Duodenal mucosa (tissue), 2 donors: ENCODE measurements around the gene PNPO.

Source experiments
- H3K27ac ChIP-seq: one replicate; pipeline ENCODE4 v1.7.0; 2013; ENCODE audit warnings: low read depth, low read length
- H3K27me3 ChIP-seq, 2 donors: one replicate each; pipeline ENCODE4 v1.7.0; 2013; ENCODE audit warnings: low read length in 2 of 2, control low read depth in 1 of 2; ENCODE audit not compliant: insufficient read depth in 2 of 2, control insufficient read depth in 1 of 2
- H3K36me3 ChIP-seq, 2 donors: one replicate each; pipeline ENCODE4 v1.7.0; 2013; ENCODE audit warnings: low read length in 2 of 2, control low read depth in 1 of 2; ENCODE audit not compliant: insufficient read depth in 2 of 2, control insufficient read depth in 1 of 2
- H3K4me1 ChIP-seq, 2 donors: one replicate each; pipeline ENCODE4 v1.7.0; 2013; ENCODE audit warnings: low read length in 2 of 2, control low read depth in 1 of 2; ENCODE audit not compliant: insufficient read depth in 2 of 2, control insufficient read depth in 1 of 2
- H3K4me3 ChIP-seq, 2 donors: one replicate each; pipeline ENCODE4 v1.7.0; 2013; ENCODE audit warnings: low read length in 2 of 2, low read depth in 1 of 2
- H3K9ac ChIP-seq, 2 donors: one replicate each; pipeline ENCODE4 v1.7.0; 2013; ENCODE audit warnings: low read length in 2 of 2, low read depth in 1 of 2
- H3K9me3 ChIP-seq, 2 donors: one replicate each; pipeline ENCODE4 v1.7.0; 2013; ENCODE audit warnings: low read length in 2 of 2, control low read depth in 1 of 2; ENCODE audit not compliant: control insufficient read depth in 1 of 2

Gene PNPO

GRCh38 chr17:47902039-47902744 is 39.2 kb upstream of the PNPO start:
- Histone ChIP-seq H3K9me3 (no peaks in the 10 kb centered on the region), H3K4me3 (no peak overlapping the region), H3K27ac (no peak overlapping the region), H3K27me3 (no peaks in the 10 kb centered on the region), H3K4me1 (peaks cover 6 to 12% of the 10 kb centered on the region in 2 donors), H3K9ac (no peak overlapping the region), H3K36me3 (peaks cover 0 to 13% of the 10 kb centered on the region in 2 donors)

- Histone ChIP-seq H3K4me3 (no peak overlapping the region), H3K27ac (peak overlapping the region; percentile 20), H3K27me3 (no peaks in the 10 kb centered on the region), H3K9me3 (no peaks in the 10 kb centered on the region), H3K4me1 (peaks cover 0 to 4% of the 10 kb centered on the region in 2 donors), H3K9ac (no peak overlapping the region), H3K36me3 (peaks cover 0 to 4% of the 10 kb centered on the region in 2 donors)
Measured at GRCh38 chr17:47905221-47905733, 36.1 kb upstream of the PNPO start.

- no peak overlapping the region for H3K27ac ChIP-seq
- H3K36me3 ChIP-seq = peaks cover 0 to 4% of the 10 kb centered on the region in 2 donors
- no peaks in the 10 kb centered on the region for H3K27me3 ChIP-seq
- H3K4me1 ChIP-seq = peaks cover 0 to 4% of the 10 kb centered on the region in 2 donors
- no peaks in the 10 kb centered on the region for H3K9me3 ChIP-seq
- H3K4me3 ChIP-seq = no peak overlapping the region
- H3K9ac ChIP-seq = no peak overlapping the region
Measured at GRCh38 chr17:47906443-47906842, 34.9 kb upstream of the PNPO start.

GRCh38 chr17:47907932-47908562 is 33.3 kb upstream of the PNPO start:
- peaks cover 0 to 4% of the 10 kb centered on the region in 2 donors for H3K4me1 ChIP-seq
- no peak overlapping the region for H3K27ac ChIP-seq
- H3K9ac ChIP-seq = no peak overlapping the region
- H3K4me3 ChIP-seq = no peak overlapping the region
- H3K36me3 ChIP-seq = peaks cover 0 to 4% of the 10 kb centered on the region in 2 donors
- H3K9me3 ChIP-seq = no peaks in the 10 kb centered on the region
- no peaks in the 10 kb centered on the region for H3K27me3 ChIP-seq

- Histone ChIP-seq H3K27ac (no peak overlapping the region), H3K9me3 (no peaks in the 10 kb centered on the region), H3K4me3 (no peak overlapping the region), H3K4me1 (no peaks in the 10 kb centered on the region), H3K36me3 (peaks cover 0 to 26% of the 10 kb centered on the region in 2 donors), H3K27me3 (no peaks in the 10 kb centered on the region), H3K9ac (no peak overlapping the region)
Measured at GRCh38 chr17:47913050-47913449, 28.3 kb upstream of the PNPO start.

- Histone ChIP-seq H3K36me3 (peaks cover 0 to 22% of the 10 kb centered on the region in 2 donors), H3K9me3 (no peaks in the 10 kb centered on the region), H3K27me3 (no peaks in the 10 kb centered on the region), H3K4me3 (no peak overlapping the region), H3K9ac (no peak overlapping the region), H3K4me1 (no peaks in the 10 kb centered on the region), H3K27ac (no peak overlapping the region)
Measured at GRCh38 chr17:47914306-47914948, 26.9 kb upstream of the PNPO start.

- Histone ChIP-seq H3K36me3 (peaks cover 0 to 22% of the 10 kb centered on the region in 2 donors), H3K4me1 (no peaks in the 10 kb centered on the region), H3K27ac (no peak overlapping the region), H3K9me3 (no peaks in the 10 kb centered on the region), H3K27me3 (no peaks in the 10 kb centered on the region), H3K9ac (no peak overlapping the region), H3K4me3 (no peak overlapping the region)
Measured at GRCh38 chr17:47915776-47916398, 25.5 kb upstream of the PNPO start.

GRCh38 chr17:47916489-47917208 is 24.7 kb upstream of the PNPO start:
- H3K4me1 ChIP-seq = no peaks in the 10 kb centered on the region
- no peaks in the 10 kb centered on the region for H3K27me3 ChIP-seq
- H3K36me3 ChIP-seq = peaks cover 0 to 26% of the 10 kb centered on the region in 2 donors
- no peaks in the 10 kb centered on the region for H3K9me3 ChIP-seq
- H3K4me3 ChIP-seq = no peak overlapping the region
- H3K9ac ChIP-seq = no peak overlapping the region
- H3K27ac ChIP-seq = no peak overlapping the region

GRCh38 chr17:47917581-47917980 is 23.8 kb upstream of the PNPO start:
- Histone ChIP-seq H3K9me3 (no peaks in the 10 kb centered on the region), H3K4me1 (no peaks in the 10 kb centered on the region), H3K4me3 (no peak overlapping the region), H3K9ac (no peak overlapping the region), H3K36me3 (peaks cover 5 to 31% of the 10 kb centered on the region in 2 donors), H3K27me3 (no peaks in the 10 kb centered on the region), H3K27ac (no peak overlapping the region)
